Measurements from ENCODE around the gene NPHP4. TPM values are rescaled to one million over a fixed set of nuclear protein-coding genes. Genes with fewer than 3 reads are reported as not detected.
A peak's percentile ranks its signal among the peaks of the same experiment; 100 is the strongest.

The NPHP4 gene
- total RNA-seq, 2 experiments from 2014 or later, result 15.4 to 20.3 TPM

- Mint-ChIP-seq H3K4me3 (no peak overlapping the region), H3K36me3 (peaks cover 8% of the 10 kb centered on the region), H3K27me3 (no peaks in the 10 kb centered on the region), H3K4me1 (peaks cover 27% of the 10 kb centered on the region), H3K9me3 (ENCODE audit: low read depth) (no peaks in the 10 kb centered on the region), H3K27ac (peak overlapping the region; percentile 19)
- no peak for DNase-seq
- CTCF ChIA-PET, result no interaction called here
- no peak for ATAC-seq
These were observed 3.8 kb upstream of the NPHP4 start for GRCh38 chr1:5995871-5996630.

DNA sequence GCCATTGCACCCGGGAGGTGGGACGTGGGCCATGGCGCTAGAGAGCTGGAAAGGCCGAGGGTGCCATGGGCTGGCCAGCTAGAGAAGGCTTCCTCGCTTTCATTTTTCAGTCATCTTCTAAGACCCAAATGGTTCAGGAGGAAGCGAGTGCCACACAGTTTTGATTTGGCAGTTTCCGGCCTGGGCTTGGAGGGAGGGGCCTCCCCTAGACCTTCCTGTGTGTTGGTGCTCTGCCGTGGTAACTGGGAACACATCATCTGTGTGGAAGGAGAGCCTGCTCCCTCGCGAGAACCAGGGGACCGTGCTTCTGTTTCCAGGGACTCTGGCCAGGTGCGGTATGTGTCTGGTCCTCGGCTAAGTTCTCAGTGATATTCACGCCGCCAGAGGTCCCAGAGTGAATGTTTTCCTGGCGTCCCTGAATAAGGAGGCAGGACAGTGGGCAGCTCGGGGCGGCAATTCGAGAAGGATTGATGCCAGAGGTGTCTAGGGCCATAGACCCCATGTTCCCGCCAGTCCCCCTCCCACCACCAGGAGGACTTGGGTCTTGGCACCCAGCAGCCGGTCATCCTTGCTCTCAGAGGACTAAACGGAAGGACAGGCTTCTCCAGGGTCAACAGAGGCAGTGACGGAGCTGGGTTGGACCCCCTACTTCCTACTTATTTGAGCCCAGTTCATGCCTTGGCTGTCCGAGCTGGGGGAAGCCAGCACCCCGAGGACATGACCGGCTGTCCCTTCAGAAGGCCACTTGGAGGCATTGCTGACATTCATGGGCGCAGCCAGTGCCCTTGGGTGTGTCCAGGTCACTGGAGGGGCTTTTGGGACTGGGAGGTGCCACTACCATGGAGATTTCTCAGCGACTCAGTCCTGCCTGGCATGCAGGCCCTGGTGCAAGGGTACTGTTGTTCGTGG lies 2.7 kb upstream of the NPHP4 start:
- CTCF ChIA-PET, result interaction anchor here (1.4 to 3.1 kb wide), 2 partner anchors 30 to 41 kb away, joined by 3 to 16 read pairs; no protein-coding TSS in a partner anchor
- Mint-ChIP-seq H3K4me1 (peaks cover 35% of the 10 kb centered on the region), H3K4me3 (peak overlapping the region; percentile 99), H3K27me3 (no peaks in the 10 kb centered on the region), H3K36me3 (peaks cover 8% of the 10 kb centered on the region), H3K9me3 (ENCODE audit: low read depth) (no peaks in the 10 kb centered on the region), H3K27ac (peak overlapping the region; percentile 90)
- peak; percentile 24 for ATAC-seq
- peak; percentile 85 for DNase-seq

GRCh38 chr1:5993556-5994491 lies 1.6 kb upstream of the NPHP4 start:
- H3K4me3 Mint-ChIP-seq, result peak overlapping the region; percentile 99
- H3K36me3 Mint-ChIP-seq, result peaks cover 8% of the 10 kb centered on the region
- H3K4me1 Mint-ChIP-seq, result peaks cover 34% of the 10 kb centered on the region
- CTCF ChIA-PET, result interaction anchor here (0.5 to 3.1 kb wide), 7 partner anchors 19 to 60 kb away, joined by 3 to 16 read pairs (median 4); no protein-coding TSS in a partner anchor
- ATAC-seq (no peak), DNase-seq (peak; percentile 64)
- peak overlapping the region; percentile 90 for H3K27ac Mint-ChIP-seq
- H3K27me3 Mint-ChIP-seq, result no peaks in the 10 kb centered on the region
- H3K9me3 Mint-ChIP-seq (ENCODE audit: low read depth), result no peaks in the 10 kb centered on the region

DNA sequence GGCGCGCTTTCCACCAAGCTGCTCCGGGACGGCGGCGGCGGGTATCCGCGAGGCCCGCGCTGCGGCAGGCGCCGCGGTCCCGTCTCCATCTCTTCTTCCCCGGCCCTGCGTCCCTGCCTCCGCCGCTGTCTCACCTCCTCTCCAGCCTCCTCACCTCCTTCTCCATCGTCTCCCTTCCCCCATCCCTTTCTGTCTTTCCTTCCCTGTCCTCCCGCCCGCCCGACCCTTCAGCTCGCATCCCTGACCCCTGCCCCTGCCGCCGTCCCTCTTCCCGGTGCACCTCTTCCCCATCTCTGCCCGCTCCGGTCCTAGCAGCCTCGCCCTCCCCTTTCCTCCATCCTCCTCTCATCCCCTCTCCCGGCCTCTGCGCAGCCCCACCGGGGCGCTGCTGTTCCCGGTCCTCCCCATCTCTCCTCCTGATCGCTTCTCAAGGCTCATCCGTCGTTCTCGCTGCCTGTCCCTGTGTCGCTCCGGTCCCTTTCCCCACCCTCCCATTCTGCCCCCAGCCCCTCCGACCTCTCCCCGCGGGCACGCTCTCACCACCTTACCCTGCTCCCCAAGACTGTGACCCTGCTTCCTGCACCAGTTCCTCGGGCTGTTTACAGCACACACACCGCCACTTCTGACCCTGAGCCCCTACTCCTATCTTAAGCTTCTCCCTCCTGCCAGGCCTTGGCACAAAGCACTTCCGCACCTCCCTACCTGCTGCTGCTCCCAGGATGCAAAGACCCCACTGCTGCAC lies 760 bp upstream of the NPHP4 start:
- Mint-ChIP-seq H3K9me3 (ENCODE audit: low read depth) (no peaks in the 10 kb centered on the region), H3K4me1 (peaks cover 29% of the 10 kb centered on the region), H3K4me3 (peak overlapping the region; percentile 99), H3K27me3 (no peaks in the 10 kb centered on the region), H3K36me3 (peaks cover 8% of the 10 kb centered on the region), H3K27ac (peak overlapping the region; percentile 90)
- ATAC-seq (peak; percentile 1), DNase-seq (peak; percentile 63)
- CTCF ChIA-PET, result interaction anchor here (0.6 to 3.1 kb wide), 10 partner anchors 10 to 318 kb away, joined by 3 to 16 read pairs (median 4); no protein-coding TSS in a partner anchor

GRCh38 chr1:5991381-5992025 lies 722 bp downstream of the NPHP4 start:
- Mint-ChIP-seq H3K27ac (peak overlapping the region; percentile 79), H3K4me1 (peaks cover 26% of the 10 kb centered on the region), H3K27me3 (no peaks in the 10 kb centered on the region), H3K4me3 (peak overlapping the region; percentile 82), H3K36me3 (peaks cover 6% of the 10 kb centered on the region), H3K9me3 (ENCODE audit: low read depth) (no peaks in the 10 kb centered on the region)
- CTCF ChIA-PET, result interaction anchor here (1.0 kb wide), 1 partner anchor 39 kb away, joined by 3 read pairs; no protein-coding TSS in a partner anchor
- ATAC-seq (peak; percentile 0), DNase-seq (peak; percentile 64)

DNA sequence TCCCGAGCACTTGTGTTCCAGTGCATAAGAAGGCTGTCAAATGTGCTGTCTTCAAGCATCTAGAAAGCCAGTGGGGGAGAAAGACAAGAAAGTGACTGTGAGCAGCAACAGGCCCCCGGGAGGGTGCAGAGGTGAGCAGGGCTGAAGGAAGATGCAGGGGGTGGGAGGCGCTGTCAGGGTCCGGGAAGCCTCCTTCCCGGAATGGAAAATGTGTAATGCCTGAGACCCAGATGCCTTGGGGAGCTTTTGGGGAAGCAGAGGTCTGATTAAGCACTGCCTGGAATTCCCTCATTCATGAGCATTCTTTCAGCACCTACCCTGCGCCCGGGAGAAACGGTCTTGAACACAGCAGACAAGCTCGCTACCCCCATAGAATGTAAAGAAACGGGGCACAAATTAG lies 1.3 kb downstream of the NPHP4 start:
- ATAC-seq (no peak), DNase-seq (no peak)
- peaks cover 6% of the 10 kb centered on the region for H3K36me3 Mint-ChIP-seq
- peak overlapping the region; percentile 79 for H3K27ac Mint-ChIP-seq
- H3K27me3 Mint-ChIP-seq, result no peaks in the 10 kb centered on the region
- H3K4me1 Mint-ChIP-seq, result peaks cover 22% of the 10 kb centered on the region
- CTCF ChIA-PET, result interaction anchor here (1.0 kb wide), 1 partner anchor 39 kb away, joined by 3 read pairs; no protein-coding TSS in a partner anchor
- no peaks in the 10 kb centered on the region for H3K9me3 Mint-ChIP-seq (ENCODE audit: low read depth)
- peak overlapping the region; percentile 82 for H3K4me3 Mint-ChIP-seq

GRCh38 chr1:5989731-5990271 lies 2.4 kb downstream of the NPHP4 start:
- Mint-ChIP-seq H3K27me3 (no peaks in the 10 kb centered on the region), H3K4me1 (peaks cover 13% of the 10 kb centered on the region), H3K36me3 (peaks cover 4% of the 10 kb centered on the region), H3K4me3 (no peak overlapping the region), H3K9me3 (ENCODE audit: low read depth) (no peaks in the 10 kb centered on the region), H3K27ac (no peak overlapping the region)
- ATAC-seq (no peak), DNase-seq (no peak)
- CTCF ChIA-PET, result no interaction called here

GRCh38 chr1:5989286-5989605 lies 3.0 kb downstream of the NPHP4 start:
- Mint-ChIP-seq H3K4me1 (peaks cover 11% of the 10 kb centered on the region), H3K27ac (no peak overlapping the region), H3K9me3 (ENCODE audit: low read depth) (no peaks in the 10 kb centered on the region), H3K4me3 (no peak overlapping the region), H3K36me3 (peaks cover 1% of the 10 kb centered on the region), H3K27me3 (no peaks in the 10 kb centered on the region)
- ATAC-seq (no peak), DNase-seq (no peak)
- CTCF ChIA-PET, result no interaction called here

- H3K9me3 Mint-ChIP-seq (ENCODE audit: low read depth), result no peaks in the 10 kb centered on the region
- H3K36me3 Mint-ChIP-seq, result no peaks in the 10 kb centered on the region
- DNase-seq, result no peak
- CTCF ChIA-PET, result no interaction called here
- H3K4me3 Mint-ChIP-seq, result no peak overlapping the region
- H3K27ac Mint-ChIP-seq, result no peak overlapping the region
- H3K27me3 Mint-ChIP-seq, result no peaks in the 10 kb centered on the region
- peaks cover 11% of the 10 kb centered on the region for H3K4me1 Mint-ChIP-seq
- ATAC-seq, result no peak
These were observed 3.5 kb downstream of the NPHP4 start for GRCh38 chr1:5988596-5989285.

- Mint-ChIP-seq H3K4me3 (no peak overlapping the region), H3K36me3 (peaks cover 3% of the 10 kb centered on the region), H3K27ac (no peak overlapping the region), H3K27me3 (no peaks in the 10 kb centered on the region), H3K9me3 (ENCODE audit: low read depth) (no peaks in the 10 kb centered on the region), H3K4me1 (peaks cover 14% of the 10 kb centered on the region)
- DNase-seq (no peak), ATAC-seq (no peak)
- CTCF ChIA-PET, result no interaction called here
These were observed 6.2 kb downstream of the NPHP4 start for GRCh38 chr1:5986018-5986417.

DNA sequence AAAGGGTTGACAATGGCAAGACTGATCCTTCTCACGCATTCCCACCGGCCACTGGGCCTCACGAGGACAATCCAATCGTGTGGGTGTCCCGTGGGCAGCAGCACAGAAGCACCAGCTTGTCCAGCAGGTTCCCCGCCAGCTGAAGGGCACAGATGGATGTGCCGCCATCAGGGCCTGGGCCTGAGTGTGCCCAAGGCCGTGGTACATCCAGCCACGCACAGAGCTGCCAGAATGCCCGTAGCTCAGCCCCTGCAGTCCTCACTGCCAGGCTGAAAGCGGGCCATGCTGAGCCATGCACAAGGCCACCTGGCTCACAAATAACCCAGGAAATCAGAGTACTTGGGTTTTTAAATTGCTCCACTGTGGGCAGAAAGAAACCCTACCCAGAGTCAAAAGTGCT lies 7.0 kb downstream of the NPHP4 start:
- peaks cover 3% of the 10 kb centered on the region for H3K36me3 Mint-ChIP-seq
- no peaks in the 10 kb centered on the region for H3K9me3 Mint-ChIP-seq (ENCODE audit: low read depth)
- DNase-seq (no peak), ATAC-seq (no peak)
- no peak overlapping the region for H3K4me3 Mint-ChIP-seq
- H3K4me1 Mint-ChIP-seq, result peaks cover 8% of the 10 kb centered on the region
- no peaks in the 10 kb centered on the region for H3K27me3 Mint-ChIP-seq
- CTCF ChIA-PET, result no interaction called here
- no peak overlapping the region for H3K27ac Mint-ChIP-seq

Measured in activated CD8-positive, alpha-beta memory T cell treated with anti-CD3 and anti-CD28 coated beads, Interleukin-2, amount 10 ng/mL, durations not matched to agents 7 days and 5 days (primary cell).